GM21526 (cell line): ENCODE data around the gene DYRK1B.

Experiments used
- ATAC-seq: cut with Tn5 transposase; IDR thresholded peaks from one replicate; pipeline ENCODE4 v1.9.1; 2021; ENCODE audit warnings: moderate library complexity; ENCODE audit not compliant: unreplicated experiment, low FRiP score

Gene DYRK1B

DNA sequence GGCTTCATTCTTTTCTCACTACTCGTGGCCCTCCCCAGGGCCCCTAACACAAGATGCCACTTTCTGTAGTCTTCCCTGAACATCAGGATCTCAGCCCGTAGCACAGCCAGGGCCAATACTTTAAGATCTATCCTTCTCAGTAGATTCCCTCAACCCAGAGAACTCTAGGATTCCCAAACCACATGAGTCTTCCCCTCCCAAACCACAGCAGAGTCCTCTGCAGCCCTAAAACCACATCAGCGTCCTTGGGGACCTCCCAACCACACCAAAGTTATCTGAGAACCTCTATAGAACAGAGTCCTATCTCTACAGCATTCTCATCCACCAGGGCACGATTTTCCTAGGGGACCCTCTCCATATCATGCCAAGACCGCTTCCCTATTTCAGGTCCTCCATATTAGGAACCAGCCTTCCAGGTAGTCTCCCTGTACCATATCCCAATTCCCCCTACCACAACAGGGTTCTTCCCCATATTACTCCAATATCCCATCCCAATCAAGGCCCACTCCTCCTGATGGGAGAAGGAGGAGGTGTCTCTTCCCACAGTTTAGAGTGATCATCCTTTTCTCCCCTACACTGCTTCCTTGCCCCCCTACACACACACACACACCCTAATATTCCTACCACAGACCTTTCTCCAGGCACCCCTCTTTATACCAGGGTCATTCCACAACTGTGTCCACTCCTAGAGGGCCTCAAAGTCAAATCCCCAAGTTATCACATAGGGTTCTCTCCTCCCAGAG is 1.4 kb downstream of the DYRK1B start:
- no peak for ATAC-seq

DNA sequence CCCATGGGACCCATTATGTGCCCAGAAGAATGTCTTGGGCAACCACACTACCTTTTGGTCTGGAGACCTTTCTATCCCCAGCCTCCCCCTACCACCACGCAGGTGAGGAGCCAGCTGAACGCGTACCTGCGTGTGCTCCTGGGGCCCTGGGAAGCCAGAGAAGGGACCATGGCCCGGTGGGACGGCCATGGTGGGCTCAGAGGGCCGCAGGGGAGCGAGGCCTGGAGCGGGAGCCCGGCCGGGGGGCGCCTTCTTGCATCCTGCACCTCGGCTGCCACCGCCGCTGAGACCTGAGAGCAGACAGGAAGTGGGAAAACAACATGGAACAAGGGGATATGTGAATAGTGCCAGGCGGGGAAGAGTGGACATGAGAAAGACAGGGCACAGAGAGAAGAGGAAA is 2.3 kb downstream of the DYRK1B start:
- no peak for ATAC-seq

DNA sequence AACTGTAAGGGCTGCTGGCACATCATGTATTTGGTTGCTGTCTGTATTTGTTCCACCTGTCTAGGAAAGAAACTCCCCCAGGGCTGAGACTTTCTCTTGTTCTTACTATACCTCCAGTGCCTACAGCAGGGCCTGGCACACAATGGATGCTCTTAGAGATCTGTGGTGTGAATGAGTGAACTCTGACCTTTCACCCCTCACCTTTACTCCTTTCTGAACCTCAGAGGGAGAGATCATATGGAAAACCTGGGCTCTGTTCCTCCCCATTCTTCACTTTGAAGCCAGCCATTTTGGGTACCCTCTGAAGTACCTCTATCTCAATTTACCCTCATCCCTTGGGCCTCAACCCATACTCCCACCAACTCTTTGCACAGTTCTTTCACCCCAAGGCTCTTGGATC is 3.1 kb downstream of the DYRK1B start:
- no peak for ATAC-seq

DNA sequence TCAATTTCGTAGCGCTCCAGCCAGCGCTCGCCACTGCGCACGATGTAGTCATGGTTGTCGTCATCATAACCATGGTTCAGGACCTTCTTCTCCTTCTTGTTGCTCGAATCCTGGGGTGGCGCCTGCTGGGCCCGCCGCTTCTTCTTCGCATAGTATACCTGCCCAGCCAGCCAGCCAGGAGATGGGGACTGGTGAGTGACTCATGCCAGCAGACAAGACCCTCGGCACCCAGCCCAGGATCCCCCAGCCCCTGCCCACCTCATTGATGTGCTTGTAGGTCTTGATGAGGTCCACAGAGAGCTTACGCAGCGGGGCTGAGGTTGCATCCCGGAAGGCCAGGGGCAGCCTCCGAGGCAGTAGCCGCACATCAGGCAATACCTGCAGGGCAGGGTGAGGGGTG is 3.6 kb downstream of the DYRK1B start:
- ATAC-seq = no peak

DNA sequence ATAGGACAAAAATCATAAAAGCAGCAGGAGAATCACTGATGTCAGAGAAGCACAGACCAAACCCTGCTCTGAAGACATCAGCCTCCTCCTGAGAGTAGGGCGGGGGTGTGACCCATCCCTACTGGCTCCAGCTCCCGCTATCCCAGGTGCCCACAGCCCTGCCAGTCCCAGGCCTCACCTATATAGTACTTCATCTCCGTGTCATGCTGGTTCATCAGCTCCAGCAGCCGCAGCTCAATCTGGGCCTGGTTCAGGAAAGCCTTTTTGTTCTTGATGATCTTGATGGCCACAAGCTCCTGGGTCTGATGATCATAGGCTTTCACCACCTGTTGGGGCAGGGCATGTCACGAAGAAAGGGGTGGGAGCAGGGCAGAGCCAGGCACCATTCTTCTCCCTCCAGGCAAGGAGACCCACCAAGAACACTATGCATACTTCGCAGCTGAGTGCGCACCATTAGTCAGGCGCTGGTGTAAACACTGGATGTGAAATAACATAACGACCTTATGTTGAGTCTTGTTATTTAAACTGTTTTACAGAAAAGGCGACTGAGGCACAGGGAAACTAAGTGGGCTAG is 4.2 kb downstream of the DYRK1B start:
- no peak for ATAC-seq

- ATAC-seq = no peak
Measured at GRCh38 chr19:39828654-39829032, 5.3 kb downstream of the DYRK1B start.

DNA sequence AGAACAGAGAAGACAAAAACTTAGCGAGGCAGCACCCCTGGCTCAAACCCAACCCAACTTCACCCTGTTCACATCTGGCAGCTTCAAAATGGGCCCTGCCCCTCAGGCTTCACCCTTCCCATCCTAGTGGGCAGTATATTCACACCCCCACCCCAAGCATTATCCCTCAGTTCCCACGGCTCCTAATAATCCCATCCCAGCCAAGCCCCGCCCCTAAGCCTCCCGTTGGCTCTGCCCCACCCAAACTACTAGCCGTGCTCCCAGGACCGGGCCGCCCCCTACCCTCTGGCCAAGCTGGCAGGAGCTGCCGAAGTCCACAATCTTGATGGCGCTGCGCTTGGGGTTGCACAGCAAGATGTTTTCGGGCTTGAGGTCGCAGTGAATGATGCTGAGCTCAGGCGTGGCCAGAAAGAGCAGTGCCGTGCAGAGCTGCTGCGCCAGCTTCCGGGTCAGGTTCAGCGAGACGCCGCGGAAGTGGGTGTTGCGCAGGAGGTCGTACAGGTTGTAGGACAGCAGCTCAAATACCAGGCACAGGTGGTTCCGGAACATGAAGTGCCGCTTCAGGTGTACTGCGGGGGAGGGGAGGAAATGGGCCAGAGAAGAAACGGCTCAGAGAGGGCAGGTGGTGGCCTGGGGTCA is 5.8 kb downstream of the DYRK1B start:
- no peak for ATAC-seq

DNA sequence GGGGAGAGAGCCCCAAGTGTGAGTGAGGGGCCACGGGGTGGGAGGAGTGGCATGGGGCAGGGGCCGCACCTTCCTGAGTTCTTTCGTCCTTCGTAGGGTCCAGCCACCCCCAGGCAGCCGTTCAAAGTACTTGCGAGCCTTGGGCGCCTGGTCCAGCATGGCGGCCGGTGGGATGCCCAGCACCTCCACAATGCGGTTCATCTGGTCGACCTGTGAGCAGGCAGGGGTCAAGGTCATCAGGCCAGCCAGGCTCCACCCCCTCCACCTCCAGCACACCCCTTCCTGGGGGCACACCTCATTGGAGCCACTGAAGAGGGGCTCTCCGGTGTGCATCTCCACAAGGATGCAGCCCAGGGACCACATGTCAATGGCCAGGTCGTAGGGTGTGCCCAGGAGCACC is 6.7 kb downstream of the DYRK1B start:
- ATAC-seq = no peak

- ATAC-seq = no peak
Measured at GRCh38 chr19:39826311-39826945, 7.5 kb downstream of the DYRK1B start.

DNA sequence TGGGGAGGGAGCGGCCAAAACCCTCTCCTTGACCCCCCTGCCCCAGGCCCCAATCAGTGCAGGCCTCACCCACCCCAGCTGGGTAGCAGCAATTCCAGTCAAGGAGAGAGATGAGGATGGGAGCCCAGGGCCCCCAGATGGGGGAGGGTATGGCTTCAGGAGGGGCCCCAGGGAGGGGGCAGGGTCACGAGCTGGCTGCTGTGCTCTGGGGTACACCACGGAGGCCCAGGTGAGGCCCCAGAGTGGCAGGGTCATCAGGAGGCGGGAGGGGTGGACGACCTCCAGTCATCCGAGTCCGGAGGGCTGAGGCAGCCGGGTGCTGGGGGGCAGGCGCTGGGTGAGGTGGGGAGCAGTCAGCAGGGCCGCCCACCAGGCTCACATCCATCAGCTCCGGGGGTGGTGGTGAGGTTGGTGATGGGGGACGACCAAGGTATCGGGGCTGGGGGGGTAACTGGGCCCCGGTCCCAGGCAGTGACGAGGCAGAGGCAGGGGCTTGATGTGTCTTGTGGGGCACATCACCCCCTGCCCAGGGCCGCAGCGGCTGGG is 8.4 kb downstream of the DYRK1B start:
- ATAC-seq = no peak

GRCh38 chr19:39825093-39825463 is 8.9 kb downstream of the DYRK1B start:
- no peak for ATAC-seq

DNA sequence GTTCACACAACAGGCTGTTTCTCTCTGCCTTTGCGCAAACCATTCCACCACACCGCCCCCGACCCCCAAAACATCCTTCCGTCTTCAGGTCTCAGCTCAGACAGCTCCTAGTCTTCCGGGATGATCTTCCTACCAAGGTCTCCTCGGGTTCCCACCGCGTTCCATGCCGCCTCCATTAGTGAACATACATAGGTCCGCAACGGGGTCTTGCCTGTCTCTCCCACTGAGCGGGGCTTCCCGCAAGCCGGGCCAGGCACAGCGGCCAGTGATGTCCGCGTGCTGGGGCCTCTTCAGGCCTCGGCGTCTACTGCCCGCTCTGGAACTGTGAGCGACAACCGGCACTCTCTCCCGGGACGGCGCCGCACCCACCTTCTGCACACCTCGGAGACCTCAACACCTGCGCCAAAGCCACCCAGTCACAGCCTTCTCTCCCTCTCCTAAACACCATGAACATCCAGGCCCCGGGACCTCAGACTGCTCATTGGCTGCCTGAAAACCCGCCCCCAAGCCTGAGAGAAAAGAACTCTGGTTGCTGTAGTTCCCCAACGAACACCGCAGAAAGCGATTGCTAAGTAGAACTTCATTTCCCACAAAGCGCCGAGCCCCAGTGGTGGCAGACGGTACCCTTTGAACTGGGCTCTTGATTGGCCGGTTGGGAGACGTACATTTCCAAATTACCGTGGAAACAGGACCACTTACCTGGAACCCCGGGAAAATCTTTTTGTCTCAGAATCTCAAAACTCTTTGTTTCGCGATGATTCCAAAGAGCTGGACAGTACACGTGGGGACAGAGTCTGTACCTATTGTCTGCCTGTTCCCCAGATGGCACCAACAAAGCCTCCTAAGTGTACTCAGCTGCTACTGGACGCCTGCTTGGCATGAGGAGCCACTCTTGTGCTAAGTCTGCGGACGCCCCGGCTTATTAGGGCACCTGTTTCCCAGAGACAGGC is 9.5 kb downstream of the DYRK1B start:
- peak; percentile 50 for ATAC-seq

- ATAC-seq = no peak
Measured at GRCh38 chr19:39823686-39824085, 10.3 kb downstream of the DYRK1B start.

DNA sequence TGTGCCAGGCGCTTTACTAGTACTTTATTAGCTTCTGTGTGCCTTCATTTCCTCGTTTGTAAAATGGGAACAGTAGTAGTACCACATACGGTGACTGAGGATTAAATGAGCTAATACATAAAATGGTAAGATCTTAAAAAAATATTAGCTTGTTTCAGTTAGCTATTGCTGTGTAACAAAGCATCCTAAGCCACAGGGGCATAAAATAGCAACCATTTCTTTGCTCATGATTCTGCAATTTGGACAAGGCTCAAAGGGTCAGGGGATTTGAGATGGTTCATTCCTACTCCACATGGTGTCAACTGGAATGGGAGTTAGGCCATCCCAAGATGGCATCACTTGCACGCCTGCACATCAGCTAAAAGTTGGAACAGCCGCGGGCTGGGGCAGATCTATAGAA is 13.3 kb downstream of the DYRK1B start:
- ATAC-seq = no peak

- no peak for ATAC-seq
Measured at GRCh38 chr19:39819786-39820185, 14.2 kb downstream of the DYRK1B start.

GRCh38 chr19:39818626-39819097 is 15.3 kb downstream of the DYRK1B start:
- peak; percentile 65 for ATAC-seq

GRCh38 chr19:39817888-39818561 is 15.9 kb downstream of the DYRK1B start:
- no peak for ATAC-seq

DNA sequence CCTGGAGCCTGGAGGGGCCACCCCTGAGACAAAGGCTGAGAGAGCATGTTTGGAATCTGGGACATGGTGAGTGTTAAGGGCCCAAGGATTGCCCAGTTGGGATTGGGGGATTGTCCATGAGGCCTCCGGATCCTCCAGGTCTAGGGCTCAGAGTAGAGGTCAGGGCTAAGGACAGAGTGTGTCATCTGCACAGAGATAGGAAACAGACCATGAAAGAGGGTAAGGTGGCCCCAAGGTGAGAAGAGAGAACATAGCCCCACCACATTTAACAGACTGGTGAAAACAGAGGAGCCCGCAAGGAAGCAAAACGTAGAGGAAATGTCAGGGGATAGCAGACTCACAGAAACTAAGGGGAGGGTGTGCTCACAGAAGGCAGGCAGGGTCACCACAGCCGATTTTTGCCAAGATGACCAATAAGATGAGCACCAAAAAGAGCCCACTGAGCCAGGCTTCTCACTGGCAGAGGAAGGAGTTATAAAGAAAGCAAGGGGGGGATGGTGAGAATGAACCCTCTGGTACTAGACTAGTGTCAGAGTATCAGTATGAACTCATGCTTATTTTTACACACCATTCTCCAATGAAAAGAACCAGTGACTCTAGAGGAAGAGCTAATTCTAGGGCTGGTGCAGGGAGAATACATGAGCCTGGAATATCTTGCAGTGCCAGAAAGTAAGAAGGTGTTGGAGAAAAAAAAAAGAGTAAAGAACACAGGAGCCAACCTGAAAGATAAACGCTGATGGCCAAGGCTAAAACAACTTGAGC is 17.5 kb downstream of the DYRK1B start:
- ATAC-seq = no peak

DNA sequence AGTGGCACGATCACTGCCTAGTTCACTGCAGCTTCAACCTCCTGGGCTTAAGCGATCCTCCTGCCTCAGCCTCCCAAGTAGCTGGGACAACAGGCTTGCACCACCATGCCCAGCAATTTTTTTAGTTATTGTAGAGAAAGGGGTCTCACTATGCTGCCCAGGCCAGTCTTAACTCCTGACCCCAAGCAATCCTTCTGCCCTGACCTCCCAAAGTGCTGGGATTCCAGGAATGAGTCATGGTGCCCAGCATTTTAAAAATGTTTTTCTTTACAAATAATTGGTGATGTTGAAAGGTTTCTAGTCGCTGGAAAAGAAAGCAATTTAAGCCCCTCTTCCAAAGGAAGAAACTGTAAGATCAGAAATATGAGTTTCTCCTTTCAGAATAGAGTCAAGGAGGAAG is 19.4 kb downstream of the DYRK1B start:
- no peak for ATAC-seq
